Upper lobe of left lung (tissue), 6 donors: ENCODE data around the gene FBXO48. TPM values are rescaled to one million over a fixed set of nuclear protein-coding genes. Genes with fewer than 3 reads are reported as not detected.

Experiments used
- ATAC-seq, 2 donors: fragments of 200-7000 bp; cut with Tn5 transposase; one replicate each; pipeline ENCODE4 v1.9.1; 2022; ENCODE audit warnings: mild to moderate bottlenecking in 2 of 2, moderate library complexity in 2 of 2; ENCODE audit not compliant: low FRiP score in 2 of 2
- DNase-seq, 2 donors: peaks; one replicate each; pipeline ENCODE4 v3.0.0-alpha.2; 2019 to 2020
- H3K27ac ChIP-seq, 4 donors: fragments of 200-600 bp; sonication (generic); one replicate each; pipeline ENCODE4 v1.5.1; 2016 to 2019
- H3K27me3 ChIP-seq, 4 donors: fragments of 200-600 bp; sonication (generic); one replicate each; pipeline ENCODE4 v1.5.1; 2017 to 2019
- H3K36me3 ChIP-seq, 4 donors: fragments of 200-600 bp; sonication (generic); one replicate each; pipeline ENCODE4 v1.5.1; 2016 to 2019
- H3K4me1 ChIP-seq, 4 donors: fragments of 200-600 bp; sonication (generic); one replicate each; pipeline ENCODE4 v1.5.1; 2018 to 2019
- H3K4me3 ChIP-seq, 4 donors: fragments of 200-600 bp; sonication (generic); one replicate each; pipeline ENCODE4 v1.5.1; 2017 to 2019; ENCODE audit warnings: mild to moderate bottlenecking in 2 of 4, moderate library complexity in 1 of 4
- H3K9me3 ChIP-seq, 4 donors: fragments of 200-600 bp; sonication (generic); one replicate each; pipeline ENCODE4 v1.5.1; 2018 to 2019
- EP300 ChIP-seq, 4 donors: sonication (generic); formaldehyde crosslinking; IDR thresholded peaks; one replicate each; pipeline ENCODE4 v1.5.1; 2017; ENCODE audit warnings: antibody characterized with exemption in 4 of 4, control low read depth in 2 of 4
- POLR2A ChIP-seq, 4 donors: fragments of 450-650 bp; IDR thresholded peaks; one replicate each; pipeline ENCODE4 v1.5.1; 2016 to 2017; ENCODE audit warnings: antibody characterized with exemption in 4 of 4, mild to moderate bottlenecking in 2 of 4
- POLR2AphosphoS5 ChIP-seq, 2 donors: sonication (generic); formaldehyde crosslinking; IDR thresholded peaks; one replicate each; pipeline ENCODE4 v1.5.1; 2017; ENCODE audit warnings: antibody characterized with exemption in 2 of 2
- WGBS, 2 donors: methylation state at CpG; one replicate each; pipeline ENCODE4 v1.1.5; 2017 to 2018; 5-methylcytosine and 5-hydroxymethylcytosine counted together
- total RNA-seq, 6 donors: library from RNA; depleted of rRNA in 4 of 6; stranded (reverse); fragments of >200 nt in 4 of 6; gene quantifications; one replicate each; pipeline versions ENCODE4 v1.1.0 to v1.2.1, GENCODE V29; 2016 to 2021
- TF ChIP-seq, protein P1 (sequence below), 6 experiments: fragments of 450-650 bp in 4 of 6; fragments of 200-600 bp in 2 of 6; sonication (generic) in 2 of 6; IDR thresholded peaks; one replicate each; pipeline ENCODE4 v1.5.1; 2016 to 2019; ENCODE audit warnings: antibody characterized with exemption in 6 of 6
- donor health status: DM: no; HTN: no; CAD: no; lungs with moderate emphysema.
- donor health status: DM: no; HTN: yes; CAD: no; lungs with severe emphysema.

FBXO48 gene
- total RNA-seq, 6 donors from 2014 or later: 0.46 to 3.1 (median 1.5) TPM

- Histone ChIP-seq H3K4me3 (no peak overlapping the region), H3K27ac (no peak overlapping the region), H3K27me3 (no peaks in the 10 kb centered on the region), H3K4me1 (peaks cover 4 to 10% (median 8%) of the 10 kb centered on the region in 4 donors), H3K36me3 (no peaks in the 10 kb centered on the region), H3K9me3 (no peaks in the 10 kb centered on the region)
- TF ChIP-seq, protein P1, sequence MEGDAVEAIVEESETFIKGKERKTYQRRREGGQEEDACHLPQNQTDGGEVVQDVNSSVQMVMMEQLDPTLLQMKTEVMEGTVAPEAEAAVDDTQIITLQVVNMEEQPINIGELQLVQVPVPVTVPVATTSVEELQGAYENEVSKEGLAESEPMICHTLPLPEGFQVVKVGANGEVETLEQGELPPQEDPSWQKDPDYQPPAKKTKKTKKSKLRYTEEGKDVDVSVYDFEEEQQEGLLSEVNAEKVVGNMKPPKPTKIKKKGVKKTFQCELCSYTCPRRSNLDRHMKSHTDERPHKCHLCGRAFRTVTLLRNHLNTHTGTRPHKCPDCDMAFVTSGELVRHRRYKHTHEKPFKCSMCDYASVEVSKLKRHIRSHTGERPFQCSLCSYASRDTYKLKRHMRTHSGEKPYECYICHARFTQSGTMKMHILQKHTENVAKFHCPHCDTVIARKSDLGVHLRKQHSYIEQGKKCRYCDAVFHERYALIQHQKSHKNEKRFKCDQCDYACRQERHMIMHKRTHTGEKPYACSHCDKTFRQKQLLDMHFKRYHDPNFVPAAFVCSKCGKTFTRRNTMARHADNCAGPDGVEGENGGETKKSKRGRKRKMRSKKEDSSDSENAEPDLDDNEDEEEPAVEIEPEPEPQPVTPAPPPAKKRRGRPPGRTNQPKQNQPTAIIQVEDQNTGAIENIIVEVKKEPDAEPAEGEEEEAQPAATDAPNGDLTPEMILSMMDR (IDR thresholded peaks at IDR 0.05): no peak
- TF ChIP-seq POLR2AphosphoS5 (IDR thresholded peaks at IDR 0.05) (no peak), EP300 (IDR thresholded peaks at IDR 0.05) (no peak), POLR2A (IDR thresholded peaks at IDR 0.05) (no peak)
- ATAC-seq: no peak
- no peak for DNase-seq
- whole genome bisulfite sequencing, 2 donors: 92 to 93% methylated on average over 3 of the region's 3 CpGs
Measured at GRCh38 chr2:68472796-68473414, 5.8 kb upstream of the FBXO48 start.

- Histone ChIP-seq H3K27me3 (no peaks in the 10 kb centered on the region), H3K36me3 (no peaks in the 10 kb centered on the region), H3K9me3 (no peaks in the 10 kb centered on the region), H3K4me3 (no peak overlapping the region), H3K4me1 (peaks cover 5 to 13% (median 10%) of the 10 kb centered on the region in 4 donors), H3K27ac (no peak overlapping the region)
- DNase-seq (no peak), ATAC-seq (no peak)
- TF ChIP-seq, protein P1 (IDR thresholded peaks at IDR 0.05): no peak
- no peak for TF ChIP-seq EP300 (IDR thresholded peaks at IDR 0.05)
- TF ChIP-seq POLR2A (IDR thresholded peaks at IDR 0.05): no peak
- no peak for TF ChIP-seq POLR2AphosphoS5 (IDR thresholded peaks at IDR 0.05)
- 97 to 98% methylated on average over 2 of the region's 2 CpGs for WGBS, 2 donors
Measured at GRCh38 chr2:68471385-68471784, 4.3 kb upstream of the FBXO48 start.

DNA sequence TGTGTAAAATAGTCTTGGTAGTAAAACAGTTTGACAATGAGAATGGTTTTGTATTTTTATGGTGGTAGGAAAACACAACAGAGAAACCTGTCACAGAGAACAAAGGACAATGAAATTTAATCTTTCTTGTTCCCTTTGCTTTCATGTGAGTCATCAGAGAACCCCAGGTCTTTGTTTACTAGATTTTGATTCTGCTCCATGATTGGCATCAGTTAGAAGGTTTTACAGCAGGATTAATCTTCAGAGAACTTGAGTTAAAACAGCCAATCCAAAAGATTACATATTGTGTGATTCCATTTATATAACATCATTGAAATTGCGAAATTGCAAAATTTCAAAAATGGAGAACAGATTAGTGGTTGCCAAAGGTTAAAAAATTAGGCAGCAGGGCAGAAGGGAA is 2.8 kb upstream of the FBXO48 start:
- 90 to 94% methylated on average over 1 of the region's 1 CpG for WGBS, 2 donors
- Histone ChIP-seq H3K36me3 (no peaks in the 10 kb centered on the region), H3K4me1 (peaks cover 10 to 20% (median 15%) of the 10 kb centered on the region in 4 donors), H3K27me3 (no peaks in the 10 kb centered on the region), H3K27ac (no peak overlapping the region), H3K9me3 (no peaks in the 10 kb centered on the region), H3K4me3 (no peak overlapping the region)
- ATAC-seq (no peak), DNase-seq (no peak)
- no peak for TF ChIP-seq EP300 (IDR thresholded peaks at IDR 0.05)
- TF ChIP-seq POLR2AphosphoS5 (IDR thresholded peaks at IDR 0.05): no peak
- TF ChIP-seq, protein P1 (IDR thresholded peaks at IDR 0.05): no peak
- no peak for TF ChIP-seq POLR2A (IDR thresholded peaks at IDR 0.05)

DNA sequence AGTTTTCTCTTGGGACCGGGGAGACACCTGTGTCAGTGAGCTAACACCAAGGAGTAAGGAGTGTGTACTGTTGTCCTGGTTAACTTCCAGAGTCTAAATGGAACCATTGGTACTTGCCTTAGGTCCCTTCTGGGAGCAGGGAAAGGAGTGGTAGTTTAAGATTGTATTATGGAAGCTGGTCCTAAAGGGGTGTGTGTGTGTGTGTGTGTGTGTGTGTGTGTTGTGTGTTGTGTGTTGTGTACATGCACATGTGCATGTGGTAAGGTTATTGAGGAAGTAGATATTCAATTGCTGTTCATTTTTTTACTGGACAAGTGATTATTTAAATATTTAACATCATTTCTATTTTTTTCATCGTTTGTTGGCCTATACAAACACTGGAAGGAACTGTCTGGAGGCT is 1.7 kb upstream of the FBXO48 start:
- no peak for DNase-seq
- TF ChIP-seq EP300 (IDR thresholded peaks at IDR 0.05): no peak
- TF ChIP-seq POLR2A (IDR thresholded peaks at IDR 0.05): no peak
- TF ChIP-seq, protein P1 (IDR thresholded peaks at IDR 0.05): no peak
- no peak for TF ChIP-seq POLR2AphosphoS5 (IDR thresholded peaks at IDR 0.05)
- Histone ChIP-seq H3K9me3 (no peaks in the 10 kb centered on the region), H3K4me3 (no peak overlapping the region), H3K36me3 (no peaks in the 10 kb centered on the region), H3K27ac (no peak overlapping the region), H3K4me1 (peaks cover 10 to 20% (median 15%) of the 10 kb centered on the region in 4 donors), H3K27me3 (no peaks in the 10 kb centered on the region)
- no peak for ATAC-seq
- 83 to 85% methylated on average over 2 of the region's 2 CpGs for WGBS, 2 donors

DNA sequence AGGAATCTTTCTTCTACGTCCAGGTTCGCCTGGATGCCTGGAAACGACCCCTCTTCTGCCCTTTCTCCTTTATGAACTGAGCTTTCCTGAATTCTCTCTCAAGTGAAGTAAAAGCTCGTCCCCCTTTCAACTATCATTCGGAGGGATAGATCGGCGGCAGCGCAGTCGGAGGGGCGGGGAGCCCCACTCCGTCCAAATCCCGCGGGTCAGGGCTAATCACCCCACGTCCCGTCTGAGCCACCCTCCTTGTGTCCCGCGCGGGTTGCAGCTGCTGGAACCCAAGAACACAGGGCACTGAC is 367 bp downstream of the FBXO48 start:
- Histone ChIP-seq H3K9me3 (no peaks in the 10 kb centered on the region), H3K4me1 (peaks cover 10 to 20% (median 17%) of the 10 kb centered on the region in 4 donors), H3K4me3 (peak overlapping the region; percentile 58 to 83 (median 64)), H3K36me3 (no peaks in the 10 kb centered on the region), H3K27me3 (no peaks in the 10 kb centered on the region), H3K27ac (peak overlapping the region; percentile 82 to 94 (median 88))
- DNase-seq: no peak
- WGBS, 2 donors: 0% methylated on average over 15 to 18 of the region's 18 CpGs
- TF ChIP-seq, protein P1 (IDR thresholded peaks at IDR 0.05): no peak
- no peak for TF ChIP-seq POLR2AphosphoS5 (IDR thresholded peaks at IDR 0.05)
- TF ChIP-seq EP300 (IDR thresholded peaks at IDR 0.05): no peak
- TF ChIP-seq POLR2A (IDR thresholded peaks at IDR 0.05): no peak
- peak; percentile 26 to 56 for ATAC-seq
